ENCODE data around the gene CDK6. TPM values are rescaled to one million over a fixed set of nuclear protein-coding genes. Genes with fewer than 3 reads are reported as not detected.
A peak's percentile ranks its signal among the peaks of the same experiment; 100 is the strongest.

Gene CDK6
- total RNA-seq, 1 donor: 45.6 TPM

DNA sequence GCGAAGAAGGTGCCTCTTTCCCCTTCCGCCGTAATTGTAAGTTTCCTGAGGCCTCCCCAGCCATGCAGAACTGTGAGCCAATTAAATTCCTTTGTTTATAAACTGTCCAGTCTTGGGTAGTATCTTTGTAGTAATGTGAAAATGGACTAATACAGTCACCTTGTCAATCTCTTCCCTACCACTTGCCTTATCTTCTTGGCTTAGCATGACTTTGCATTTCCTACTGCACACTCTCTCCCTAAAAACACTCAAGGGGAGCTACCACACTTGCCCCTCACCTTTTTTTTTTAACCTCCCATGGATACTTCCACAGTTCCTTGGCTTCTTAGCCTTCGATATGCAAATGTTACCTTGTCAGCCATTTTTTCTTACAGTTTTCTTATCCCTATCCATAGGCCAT, 7.4 kb upstream of the CDK6 start:
- H3K79me2 ChIP-seq (ENCODE audit: insufficient read depth, low read length): no peaks in the 10 kb centered on the region
- no peaks in the 10 kb centered on the region for H3K36me3 ChIP-seq (ENCODE audit: insufficient read depth, low read length)
- H3K27ac ChIP-seq (ENCODE audit: low read depth, low read length): no peak overlapping the region
- H2AFZ ChIP-seq (ENCODE audit: low read length): no peak overlapping the region
- H3K27me3 ChIP-seq (ENCODE audit: insufficient read depth, low read length): no peaks in the 10 kb centered on the region
- no peak overlapping the region for H3K4me2 ChIP-seq (ENCODE audit: insufficient read depth, low read length)
- H3K4me1 ChIP-seq (ENCODE audit: insufficient read depth, low read length): peaks cover 8% of the 10 kb centered on the region
- no peaks in the 10 kb centered on the region for H4K20me1 ChIP-seq (ENCODE audit: insufficient read depth, low read length)
- no peak for TF ChIP-seq CTCF (IDR thresholded peaks at IDR 0.05; ENCODE audit: extremely low read depth, low read depth, low read length)
- H3K4me3 ChIP-seq (ENCODE audit: insufficient read depth, low read length): no peak overlapping the region
- H3K9me3 ChIP-seq (ENCODE audit: low read depth, low read length): no peaks in the 10 kb centered on the region
- DNase-seq (ENCODE audit: insufficient read length, low spot score, missing footprints): no peak

DNA sequence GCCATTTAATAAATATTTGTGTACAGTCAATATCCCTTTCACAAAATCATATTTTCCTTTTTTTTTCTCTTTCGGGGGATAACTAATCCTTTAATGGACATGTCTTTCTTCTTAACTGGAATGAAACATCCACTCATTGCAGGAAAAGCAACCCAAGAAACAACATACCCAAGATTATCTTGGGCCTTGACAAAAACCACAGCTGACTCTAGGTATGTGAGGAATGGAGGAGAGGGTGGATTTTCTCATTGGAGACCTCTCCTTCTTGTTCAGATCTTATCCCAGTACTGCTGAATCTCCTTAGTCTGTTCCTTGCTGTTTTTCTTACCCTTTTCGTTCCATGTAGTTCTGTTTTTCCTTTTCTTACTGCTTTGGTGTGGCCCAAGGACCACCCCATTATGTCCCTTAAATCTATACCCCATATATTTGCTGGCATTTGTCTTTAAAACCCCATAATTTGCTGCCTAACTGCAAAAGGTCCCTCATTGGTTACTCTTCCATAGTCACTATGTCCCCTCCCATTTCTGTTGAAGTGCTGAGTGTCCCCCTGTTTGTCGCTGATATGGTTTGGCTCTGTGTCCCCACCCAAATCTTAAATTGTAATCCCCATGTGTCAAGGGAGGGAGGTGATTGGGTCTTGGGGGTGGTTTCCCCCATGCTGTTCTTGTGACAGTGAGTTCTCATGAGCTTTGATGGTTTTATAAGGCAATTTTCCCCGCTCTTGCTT, 6.8 kb upstream of the CDK6 start:
- H3K27ac ChIP-seq (ENCODE audit: low read depth, low read length): no peak overlapping the region
- H3K4me1 ChIP-seq (ENCODE audit: insufficient read depth, low read length): peaks cover 8% of the 10 kb centered on the region
- H3K79me2 ChIP-seq (ENCODE audit: insufficient read depth, low read length): no peaks in the 10 kb centered on the region
- H4K20me1 ChIP-seq (ENCODE audit: insufficient read depth, low read length): no peaks in the 10 kb centered on the region
- no peak for TF ChIP-seq CTCF (IDR thresholded peaks at IDR 0.05; ENCODE audit: extremely low read depth, low read depth, low read length)
- H3K4me3 ChIP-seq (ENCODE audit: insufficient read depth, low read length): no peak overlapping the region
- no peaks in the 10 kb centered on the region for H3K9me3 ChIP-seq (ENCODE audit: low read depth, low read length)
- no peaks in the 10 kb centered on the region for H3K36me3 ChIP-seq (ENCODE audit: insufficient read depth, low read length)
- peak overlapping the region; percentile 33 for H2AFZ ChIP-seq (ENCODE audit: low read length)
- H3K4me2 ChIP-seq (ENCODE audit: insufficient read depth, low read length): peak overlapping the region; percentile 49
- H3K27me3 ChIP-seq (ENCODE audit: insufficient read depth, low read length): no peaks in the 10 kb centered on the region
- DNase-seq (ENCODE audit: insufficient read length, low spot score, missing footprints): peak; percentile 74

GRCh38 chr7:92841192-92841591, 4.8 kb upstream of the CDK6 start:
- DNase-seq (ENCODE audit: insufficient read length, low spot score, missing footprints): peak; percentile 21
- Histone ChIP-seq H3K79me2 (ENCODE audit: insufficient read depth, low read length) (no peaks in the 10 kb centered on the region), H3K4me2 (ENCODE audit: insufficient read depth, low read length) (no peak overlapping the region), H2AFZ (ENCODE audit: low read length) (peak overlapping the region; percentile 18), H4K20me1 (ENCODE audit: insufficient read depth, low read length) (no peaks in the 10 kb centered on the region), H3K36me3 (ENCODE audit: insufficient read depth, low read length) (no peaks in the 10 kb centered on the region), H3K27me3 (ENCODE audit: insufficient read depth, low read length) (no peaks in the 10 kb centered on the region), H3K4me1 (ENCODE audit: insufficient read depth, low read length) (peaks cover 8% of the 10 kb centered on the region), H3K4me3 (ENCODE audit: insufficient read depth, low read length) (no peak overlapping the region), H3K9me3 (ENCODE audit: low read depth, low read length) (no peaks in the 10 kb centered on the region), H3K27ac (ENCODE audit: low read depth, low read length) (no peak overlapping the region)
- TF ChIP-seq CTCF (IDR thresholded peaks at IDR 0.05; ENCODE audit: extremely low read depth, low read depth, low read length): no peak

DNA sequence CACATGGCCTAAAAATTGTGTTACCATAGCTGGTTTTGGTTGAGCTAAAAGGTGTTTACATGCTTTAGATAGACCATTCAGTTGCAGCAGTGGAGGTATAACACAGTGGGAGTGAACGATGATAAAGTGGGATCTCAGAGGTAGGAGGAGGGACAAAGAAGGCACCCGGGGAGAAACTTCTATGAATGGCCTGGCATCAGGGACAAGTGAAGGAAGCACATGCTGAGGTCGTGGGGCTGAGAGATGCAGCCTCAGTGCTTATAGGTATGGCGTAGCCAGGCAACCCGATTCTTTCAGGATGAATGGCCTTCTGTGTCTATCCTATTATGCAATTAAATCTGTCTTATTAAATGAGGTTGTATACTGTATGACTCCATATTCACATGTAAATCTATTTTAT, 3.9 kb upstream of the CDK6 start:
- H3K4me3 ChIP-seq (ENCODE audit: insufficient read depth, low read length): no peak overlapping the region
- H3K9me3 ChIP-seq (ENCODE audit: low read depth, low read length): no peaks in the 10 kb centered on the region
- no peak overlapping the region for H3K4me2 ChIP-seq (ENCODE audit: insufficient read depth, low read length)
- DNase-seq (ENCODE audit: insufficient read length, low spot score, missing footprints): no peak
- H3K27me3 ChIP-seq (ENCODE audit: insufficient read depth, low read length): no peaks in the 10 kb centered on the region
- H4K20me1 ChIP-seq (ENCODE audit: insufficient read depth, low read length): no peaks in the 10 kb centered on the region
- no peak overlapping the region for H2AFZ ChIP-seq (ENCODE audit: low read length)
- H3K27ac ChIP-seq (ENCODE audit: low read depth, low read length): no peak overlapping the region
- H3K79me2 ChIP-seq (ENCODE audit: insufficient read depth, low read length): peaks cover 8% of the 10 kb centered on the region
- TF ChIP-seq CTCF (IDR thresholded peaks at IDR 0.05; ENCODE audit: extremely low read depth, low read depth, low read length): no peak
- H3K36me3 ChIP-seq (ENCODE audit: insufficient read depth, low read length): no peaks in the 10 kb centered on the region
- H3K4me1 ChIP-seq (ENCODE audit: insufficient read depth, low read length): peaks cover 8% of the 10 kb centered on the region
